NCI-H2171 (cell line): Measurements from ENCODE around the gene CDC6.

Experiments
- DNase-seq: peaks from one replicate; lab custom pipeline; 2025; lab: John Stamatoyannopoulos, UW

The CDC6 gene

GRCh38 chr17:40352237-40352778 lies 64.6 kb downstream of the CDC6 start:
- no peak for DNase-seq

DNA sequence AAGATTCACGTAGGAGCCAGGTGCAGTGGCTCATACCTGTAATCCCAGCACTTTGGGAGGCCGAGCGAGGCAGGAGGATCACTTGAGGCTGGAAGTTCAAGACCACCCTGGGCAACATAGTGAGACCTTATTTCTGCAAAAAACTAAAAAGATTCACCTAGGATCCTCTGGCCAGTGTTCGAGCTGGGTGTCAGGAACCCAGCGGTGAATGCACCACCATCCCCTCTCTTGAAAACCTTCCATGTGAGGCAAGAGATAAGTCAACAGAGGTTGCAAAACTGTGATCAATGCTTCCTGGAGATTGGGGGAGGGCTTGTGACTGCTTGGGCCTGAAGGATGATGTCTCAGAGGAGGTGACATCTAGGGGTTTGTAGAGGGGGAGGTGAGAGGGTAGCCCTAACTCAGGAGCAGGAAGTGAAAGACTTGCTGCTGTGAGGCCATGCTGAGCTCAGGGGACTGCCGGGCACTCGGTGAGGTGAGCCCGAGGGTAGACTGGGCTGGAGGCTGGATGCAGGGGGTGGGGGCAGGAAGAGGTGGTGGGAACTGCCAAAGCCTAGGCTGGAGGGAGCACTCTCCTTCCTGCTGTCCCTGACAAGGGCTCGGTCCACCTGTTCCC lies 65.2 kb downstream of the CDC6 start:
- no peak for DNase-seq
